ENCODE results near the gene BAZ2A.
A peak's percentile ranks its signal among the peaks of the same experiment; 100 is the strongest.

BAZ2A gene

DNA sequence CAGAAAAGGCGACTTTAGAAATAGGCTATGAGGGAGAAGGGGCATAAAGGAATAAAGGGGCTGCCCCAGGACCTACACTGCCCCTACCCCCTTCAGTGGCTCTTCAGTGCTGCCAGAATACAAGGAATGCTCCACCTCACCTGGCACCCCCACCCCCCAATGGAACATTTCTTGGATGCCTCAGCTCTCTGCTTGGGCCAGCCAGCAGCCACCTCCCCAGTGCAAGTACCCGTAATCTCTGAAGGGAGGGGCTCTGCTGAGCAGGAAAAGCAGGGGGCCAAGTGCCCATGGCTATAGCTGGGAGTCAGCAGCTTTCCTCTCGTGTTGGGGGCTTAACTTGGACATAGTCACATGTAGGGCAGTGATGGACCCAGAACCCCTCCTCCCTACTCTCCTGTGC, 33.3 kb downstream of the BAZ2A start:
- no peak overlapping the region for H3K4me3 ChIP-seq (ENCODE audit: low read depth, low read length)
- DNase-seq (ENCODE audit: low read depth): no peak
- TF ChIP-seq, protein P1, sequence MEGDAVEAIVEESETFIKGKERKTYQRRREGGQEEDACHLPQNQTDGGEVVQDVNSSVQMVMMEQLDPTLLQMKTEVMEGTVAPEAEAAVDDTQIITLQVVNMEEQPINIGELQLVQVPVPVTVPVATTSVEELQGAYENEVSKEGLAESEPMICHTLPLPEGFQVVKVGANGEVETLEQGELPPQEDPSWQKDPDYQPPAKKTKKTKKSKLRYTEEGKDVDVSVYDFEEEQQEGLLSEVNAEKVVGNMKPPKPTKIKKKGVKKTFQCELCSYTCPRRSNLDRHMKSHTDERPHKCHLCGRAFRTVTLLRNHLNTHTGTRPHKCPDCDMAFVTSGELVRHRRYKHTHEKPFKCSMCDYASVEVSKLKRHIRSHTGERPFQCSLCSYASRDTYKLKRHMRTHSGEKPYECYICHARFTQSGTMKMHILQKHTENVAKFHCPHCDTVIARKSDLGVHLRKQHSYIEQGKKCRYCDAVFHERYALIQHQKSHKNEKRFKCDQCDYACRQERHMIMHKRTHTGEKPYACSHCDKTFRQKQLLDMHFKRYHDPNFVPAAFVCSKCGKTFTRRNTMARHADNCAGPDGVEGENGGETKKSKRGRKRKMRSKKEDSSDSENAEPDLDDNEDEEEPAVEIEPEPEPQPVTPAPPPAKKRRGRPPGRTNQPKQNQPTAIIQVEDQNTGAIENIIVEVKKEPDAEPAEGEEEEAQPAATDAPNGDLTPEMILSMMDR (IDR thresholded peaks at IDR 0.05; ENCODE audit: insufficient read depth, low read depth, low read length, missing control alignments): no peak

DNA sequence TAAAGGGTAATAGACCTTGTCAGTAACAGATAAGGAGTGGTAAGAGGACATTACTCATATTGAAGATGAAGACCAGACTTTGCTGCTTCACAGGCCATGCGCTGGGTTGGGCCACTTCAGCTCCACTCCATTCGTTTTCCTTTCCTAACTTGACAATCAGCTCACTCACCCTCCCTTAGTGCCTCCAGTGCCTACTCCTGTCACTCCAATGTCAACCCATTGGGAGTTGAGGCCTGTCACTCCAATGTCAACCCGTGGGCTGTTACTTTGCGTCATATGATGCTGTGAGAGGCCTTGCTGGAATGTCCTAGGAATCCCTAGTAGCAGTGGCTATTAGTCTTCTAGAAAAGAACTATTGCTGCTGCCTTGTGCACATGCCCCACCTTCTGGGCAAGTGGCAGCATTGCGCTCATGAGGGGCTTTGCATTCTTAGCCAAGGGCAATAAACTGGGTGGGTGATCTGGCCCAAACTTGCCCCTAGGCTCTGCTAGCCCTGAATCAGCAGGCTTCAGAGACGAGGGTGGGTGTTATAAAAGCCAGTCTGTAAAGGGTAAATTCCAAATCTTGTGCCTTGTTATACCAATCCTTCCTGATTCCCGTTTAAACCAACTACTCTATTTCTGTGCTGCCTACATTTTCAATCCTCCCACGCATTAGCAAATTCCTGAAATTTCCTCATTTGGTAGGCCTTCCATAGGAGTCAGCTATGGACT, 36.1 kb downstream of the BAZ2A start:
- H3K4me3 ChIP-seq (ENCODE audit: low read depth, low read length): no peak overlapping the region
- DNase-seq (ENCODE audit: low read depth): peak; percentile 71
- TF ChIP-seq, protein P1 (IDR thresholded peaks at IDR 0.05; ENCODE audit: insufficient read depth, low read depth, low read length, missing control alignments): peak; percentile 83

DNA sequence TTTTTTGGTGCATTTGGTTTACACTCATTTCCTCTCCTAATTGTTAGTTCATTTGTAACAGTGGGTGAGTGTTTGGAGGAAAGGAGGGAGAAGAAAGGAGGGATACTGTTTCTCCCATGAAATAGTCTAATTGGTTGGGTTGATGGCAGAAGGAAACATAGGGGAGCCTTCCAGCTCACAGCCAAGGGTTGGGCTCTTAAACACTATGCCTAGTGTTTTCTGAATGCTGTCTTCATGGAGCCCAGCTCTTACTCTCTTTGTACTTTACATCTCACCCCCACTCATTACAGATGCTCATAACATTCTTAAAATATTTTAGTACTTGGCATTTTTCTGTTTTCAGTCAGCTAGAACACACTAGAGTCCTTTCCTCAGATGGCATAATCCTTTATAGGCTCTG, 38.2 kb downstream of the BAZ2A start:
- TF ChIP-seq, protein P1 (IDR thresholded peaks at IDR 0.05; ENCODE audit: insufficient read depth, low read depth, low read length, missing control alignments): no peak
- no peak for DNase-seq (ENCODE audit: low read depth)
- no peak overlapping the region for H3K4me3 ChIP-seq (ENCODE audit: low read depth, low read length)

DNA sequence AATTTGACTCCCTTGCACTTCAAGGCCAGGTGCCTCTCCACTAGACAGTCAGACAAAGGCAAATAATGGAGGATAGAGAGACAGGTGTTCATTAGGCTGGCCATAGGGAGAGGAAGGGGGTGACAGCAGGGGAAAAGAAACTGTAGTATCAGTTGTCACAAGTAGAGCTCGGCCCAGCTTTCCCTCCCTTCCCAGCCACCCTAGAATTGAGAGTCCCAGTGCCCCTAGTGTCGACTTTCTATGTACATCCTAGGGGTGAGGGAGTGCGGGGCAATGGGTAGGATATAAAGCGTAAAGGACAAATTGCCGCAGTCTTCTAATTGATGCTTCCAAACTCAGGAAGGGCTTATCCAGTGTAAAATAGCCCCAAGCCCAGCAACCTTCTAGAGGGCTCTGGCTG, 39.0 kb downstream of the BAZ2A start:
- H3K4me3 ChIP-seq (ENCODE audit: low read depth, low read length): no peak overlapping the region
- DNase-seq (ENCODE audit: low read depth): no peak
- TF ChIP-seq, protein P1 (IDR thresholded peaks at IDR 0.05; ENCODE audit: insufficient read depth, low read depth, low read length, missing control alignments): no peak

DNA sequence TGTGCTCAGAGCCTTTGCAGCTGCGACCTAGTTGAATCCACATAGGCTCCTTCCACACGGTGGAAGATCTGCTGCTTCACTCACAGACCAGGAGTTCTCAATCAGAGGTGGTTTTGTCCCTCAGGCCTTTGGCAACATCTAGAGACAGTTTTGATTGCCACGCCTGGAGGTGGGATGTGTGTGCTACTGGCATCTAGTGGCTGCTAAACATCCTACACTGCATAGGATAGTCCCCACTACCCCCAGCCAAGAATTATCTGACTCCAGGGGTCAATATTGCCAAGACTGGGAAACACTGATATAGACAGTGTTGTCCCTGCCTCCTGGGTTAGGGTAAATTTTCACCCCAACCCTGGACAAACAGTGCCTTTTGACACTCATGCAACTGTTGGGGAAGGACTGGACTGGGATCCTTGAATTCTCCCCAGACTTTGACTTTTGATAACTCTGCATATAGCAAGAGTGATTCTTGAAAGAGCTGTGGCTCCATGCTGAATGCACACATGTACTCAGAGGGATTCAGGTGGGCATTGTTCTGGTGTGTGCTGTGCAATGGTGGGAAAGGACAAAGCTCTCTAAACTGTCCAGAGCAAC, 39.8 kb downstream of the BAZ2A start:
- TF ChIP-seq, protein P1 (IDR thresholded peaks at IDR 0.05; ENCODE audit: insufficient read depth, low read depth, low read length, missing control alignments): peak; percentile 64
- H3K4me3 ChIP-seq (ENCODE audit: low read depth, low read length): no peak overlapping the region
- peak; percentile 63 for DNase-seq (ENCODE audit: low read depth)

DNA sequence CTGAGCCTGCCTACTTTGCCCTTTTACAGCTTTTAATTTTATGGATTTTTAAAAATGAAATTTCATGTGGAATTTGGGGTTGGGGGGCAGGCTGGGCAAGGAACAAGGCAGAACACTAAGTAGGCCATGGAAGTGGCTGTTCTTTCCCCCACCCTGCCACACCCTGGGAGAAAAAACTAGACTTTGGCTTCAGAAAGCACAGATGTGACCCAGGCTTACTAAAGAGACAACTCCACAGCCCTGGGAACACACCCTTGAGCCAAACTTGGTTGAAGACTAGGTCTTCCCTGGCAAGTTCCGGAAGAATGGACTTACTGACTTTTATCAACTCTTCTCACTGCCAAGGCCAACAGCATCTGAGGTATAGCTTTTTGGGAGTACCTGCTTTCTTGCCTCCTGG, 40.3 kb downstream of the BAZ2A start:
- no peak for DNase-seq (ENCODE audit: low read depth)
- TF ChIP-seq, protein P1 (IDR thresholded peaks at IDR 0.05; ENCODE audit: insufficient read depth, low read depth, low read length, missing control alignments): no peak
- H3K4me3 ChIP-seq (ENCODE audit: low read depth, low read length): no peak overlapping the region

Measured in GM12865 (cell line).